CD8-positive, alpha-beta memory T cell (primary cell): ENCODE measurements around the gene FER. TPM values are rescaled to one million over a fixed set of nuclear protein-coding genes. Genes with fewer than 3 reads are reported as not detected.
"Not testable (repeated sequence)": the region's sequence is repeated elsewhere in the genome, so short reads cannot be mapped to it uniquely, and the experiment has no call there.

Experiments used
- CTCF ChIA-PET: fragments of 350-600 bp; sonication (Branson Sonifier 250); formaldehyde crosslinking; loops from one replicate; lab custom pipeline; 2021; ENCODE audit warnings: antibody characterized with exemption; lab: Charles Lee
- POLR2A ChIA-PET: fragments of 350-600 bp; sonication (Branson Sonifier 250); formaldehyde crosslinking; loops from one replicate; lab custom pipeline; 2021; ENCODE audit warnings: antibody characterized with exemption; lab: Charles Lee
- DNase-seq, 5 donors: peaks; one replicate each; pipeline versions ENCODE4 v3.0.0 to v3.0.0-alpha.2; 2020 to 2022; ENCODE audit warnings: mixed read lengths in 1 of 5
- H3K27ac ChIP-seq: one replicate; pipeline ENCODE4 v1.7.0; 2013; ENCODE audit warnings: low read depth, mild to moderate bottlenecking, low read length, moderate library complexity
- H3K27me3 ChIP-seq: 2 replicates; pipeline ENCODE4 v1.7.0; 2013; ENCODE audit warnings: low read length, mild to moderate bottlenecking; ENCODE audit not compliant: insufficient read depth, poor library complexity, severe bottlenecking
- H3K36me3 ChIP-seq: 2 replicates; pipeline ENCODE4 v1.7.0; 2013; ENCODE audit warnings: mild to moderate bottlenecking, low read length, moderate library complexity; ENCODE audit not compliant: insufficient read depth
- H3K4me1 ChIP-seq: 2 replicates; pipeline ENCODE4 v1.7.0; 2013; ENCODE audit warnings: mild to moderate bottlenecking, low read length, moderate library complexity; ENCODE audit not compliant: insufficient read depth
- H3K4me3 ChIP-seq: 2 replicates; pipeline ENCODE4 v1.7.0; 2013; ENCODE audit warnings: mild to moderate bottlenecking, low read length
- H3K9me3 ChIP-seq: 2 replicates; pipeline ENCODE4 v1.7.0; 2013; ENCODE audit warnings: mild to moderate bottlenecking, low read length
- H3K27ac Mint-ChIP-seq, 8 donors: one replicate each; pipeline ENCODE4 v1.8.0; 2020 to 2021; ENCODE audit warnings: mixed read lengths in 8 of 8, mild to moderate bottlenecking in 6 of 8, inconsistent platforms in 3 of 8, moderate library complexity in 3 of 8
- H3K27me3 Mint-ChIP-seq, 2 donors: one replicate each; pipeline ENCODE4 v1.8.0; 2020 to 2021; ENCODE audit warnings: mixed read lengths in 2 of 2, mild to moderate bottlenecking in 1 of 2, moderate library complexity in 1 of 2
- H3K36me3 Mint-ChIP-seq, 3 donors: one replicate each; pipeline ENCODE4 v1.8.0; 2020 to 2021; ENCODE audit warnings: mixed read lengths in 3 of 3, inconsistent platforms in 1 of 3, mild to moderate bottlenecking in 1 of 3
- H3K4me1 Mint-ChIP-seq, 3 donors: one replicate each; pipeline ENCODE4 v1.8.0; 2020 to 2021; ENCODE audit warnings: mixed read lengths in 3 of 3, inconsistent platforms in 1 of 3, mild to moderate bottlenecking in 1 of 3
- H3K4me3 Mint-ChIP-seq, 7 donors: one replicate each; pipeline ENCODE4 v1.8.0; 2020 to 2021; ENCODE audit warnings: mixed read lengths in 7 of 7, mild to moderate bottlenecking in 6 of 7, moderate library complexity in 4 of 7, inconsistent platforms in 2 of 7
- H3K9me3 Mint-ChIP-seq, 5 donors: one replicate each; pipeline ENCODE4 v1.8.0; 2020 to 2022; ENCODE audit warnings: mixed read lengths in 5 of 5, mild to moderate bottlenecking in 3 of 5, moderate library complexity in 2 of 5, inconsistent platforms in 1 of 5
- polyA plus RNA-seq: library from polyadenylated mRNA; unstranded; fragments of 300-500 nt; fragmentation: Illumina TruSeq; gene quantifications from one replicate; pipeline ENCODE4 v1.2.3, GENCODE V29; 2021
- total RNA-seq, 2 experiments: library from RNA; stranded (reverse); gene quantifications; one replicate each; pipeline ENCODE4 v1.2.3, GENCODE V29; 2021

Gene FER
- total and polyA plus RNA-seq, 3 experiments from 2014 or later, result 10.1 to 11.3 (median 10.6) TPM

GRCh38 chr5:109170629-109171350, 423.1 kb downstream of the FER start:
- H3K4me1 ChIP-seq, result no peaks in the 10 kb centered on the region
- no peak overlapping the region for H3K4me3 ChIP-seq
- no peak for DNase-seq
- H3K27ac ChIP-seq, result no peak overlapping the region
- ChIA-PET POLR2A (no interaction called here), CTCF (no interaction called here)
- Mint-ChIP-seq H3K27me3 (no peaks in the 10 kb centered on the region), H3K9me3 (no peaks in the 10 kb centered on the region), H3K36me3 (peaks cover 0 to 30% (median 0%) of the 10 kb centered on the region in 3 donors), H3K27ac (no peak overlapping the region), H3K4me3 (no peak overlapping the region), H3K4me1 (no peaks in the 10 kb centered on the region)
- H3K9me3 ChIP-seq, result no peaks in the 10 kb centered on the region
- no peaks in the 10 kb centered on the region for H3K27me3 ChIP-seq
- no peaks in the 10 kb centered on the region for H3K36me3 ChIP-seq

- peaks cover 0 to 30% (median 0%) of the 10 kb centered on the region in 3 donors for H3K36me3 Mint-ChIP-seq
- H3K27me3 Mint-ChIP-seq, H3K9me3 ChIP-seq, H3K4me3 Mint-ChIP-seq, DNase-seq, H3K9me3 Mint-ChIP-seq, H3K27me3 ChIP-seq, CTCF ChIA-PET, POLR2A ChIA-PET, H3K4me1 ChIP-seq, H3K27ac Mint-ChIP-seq, H3K4me1 Mint-ChIP-seq, H3K36me3 ChIP-seq, H3K27ac ChIP-seq, H3K4me3 ChIP-seq: not testable (repeated sequence)
Observed at GRCh38 chr5:109171437-109172073, 423.9 kb downstream of the FER start.

GRCh38 chr5:109173036-109173794, 425.5 kb downstream of the FER start:
- CTCF ChIA-PET, result no interaction called here

GRCh38 chr5:109177227-109177626, 429.5 kb downstream of the FER start:
- Mint-ChIP-seq H3K36me3 (peaks cover 2 to 14% (median 5%) of the 10 kb centered on the region in 3 donors), H3K4me3 (no peak overlapping the region), H3K4me1 (no peaks in the 10 kb centered on the region), H3K27me3 (no peaks in the 10 kb centered on the region), H3K27ac (no peak overlapping the region), H3K9me3 (no peaks in the 10 kb centered on the region)
- Histone ChIP-seq H3K9me3 (no peaks in the 10 kb centered on the region), H3K4me3 (no peak overlapping the region), H3K36me3 (no peaks in the 10 kb centered on the region), H3K4me1 (no peaks in the 10 kb centered on the region), H3K27me3 (no peaks in the 10 kb centered on the region), H3K27ac (no peak overlapping the region)
- ChIA-PET CTCF (no interaction called here), POLR2A (no interaction called here)
- no peak for DNase-seq

More at GRCh38 chr5:109173036-109173794, 425.5 kb downstream of the FER start:
- Mint-ChIP-seq H3K27me3 (no peaks in the 10 kb centered on the region), H3K4me1 (no peaks in the 10 kb centered on the region), H3K9me3 (no peaks in the 10 kb centered on the region), H3K36me3 (peaks cover 0 to 22% (median 0%) of the 10 kb centered on the region in 3 donors), H3K4me3 (no peak overlapping the region), H3K27ac (no peak overlapping the region)
- Histone ChIP-seq H3K4me1 (no peaks in the 10 kb centered on the region), H3K4me3 (no peak overlapping the region), H3K9me3 (no peaks in the 10 kb centered on the region), H3K36me3 (no peaks in the 10 kb centered on the region), H3K27me3 (no peaks in the 10 kb centered on the region), H3K27ac (no peak overlapping the region)
- no peak for DNase-seq
- POLR2A ChIA-PET, result no interaction called here

GRCh38 chr5:109177782-109178181, 430.1 kb downstream of the FER start:
- no peaks in the 10 kb centered on the region for H3K4me1 Mint-ChIP-seq
- H3K4me1 ChIP-seq, result no peaks in the 10 kb centered on the region
- no peak overlapping the region for H3K27ac ChIP-seq
- no peak for DNase-seq
- ChIA-PET CTCF (no interaction called here), POLR2A (no interaction called here)
- no peak overlapping the region for H3K4me3 ChIP-seq
- no peaks in the 10 kb centered on the region for H3K27me3 Mint-ChIP-seq
- no peaks in the 10 kb centered on the region for H3K9me3 Mint-ChIP-seq
- no peak overlapping the region for H3K27ac Mint-ChIP-seq
- no peaks in the 10 kb centered on the region for H3K27me3 ChIP-seq
- no peak overlapping the region for H3K4me3 Mint-ChIP-seq
- peaks cover 2 to 12% (median 5%) of the 10 kb centered on the region in 3 donors for H3K36me3 Mint-ChIP-seq
- H3K36me3 ChIP-seq, result no peaks in the 10 kb centered on the region
- H3K9me3 ChIP-seq, result no peaks in the 10 kb centered on the region

- ChIA-PET POLR2A (no interaction called here), CTCF (no interaction called here)
- no peak for DNase-seq
- Mint-ChIP-seq H3K36me3 (peaks cover 3 to 5% (median 4%) of the 10 kb centered on the region in 3 donors), H3K27ac (no peak overlapping the region), H3K9me3 (no peaks in the 10 kb centered on the region), H3K4me1 (no peaks in the 10 kb centered on the region), H3K27me3 (no peaks in the 10 kb centered on the region), H3K4me3 (no peak overlapping the region)
- H3K27me3 ChIP-seq, result no peaks in the 10 kb centered on the region
- no peak overlapping the region for H3K27ac ChIP-seq
- no peaks in the 10 kb centered on the region for H3K4me1 ChIP-seq
- no peaks in the 10 kb centered on the region for H3K36me3 ChIP-seq
- no peaks in the 10 kb centered on the region for H3K9me3 ChIP-seq
- H3K4me3 ChIP-seq, result no peak overlapping the region
Observed at GRCh38 chr5:109180668-109181067, 433.0 kb downstream of the FER start.

- DNase-seq, result no peak
- Mint-ChIP-seq H3K9me3 (no peaks in the 10 kb centered on the region), H3K36me3 (peaks cover 2 to 12% (median 10%) of the 10 kb centered on the region in 3 donors), H3K27ac (no peak overlapping the region), H3K27me3 (no peaks in the 10 kb centered on the region), H3K4me1 (peaks cover 3 to 5% (median 5%) of the 10 kb centered on the region in 3 donors), H3K4me3 (no peak overlapping the region)
- Histone ChIP-seq H3K27me3 (no peaks in the 10 kb centered on the region), H3K9me3 (no peaks in the 10 kb centered on the region), H3K36me3 (no peaks in the 10 kb centered on the region), H3K27ac (no peak overlapping the region), H3K4me3 (no peak overlapping the region), H3K4me1 (no peaks in the 10 kb centered on the region)
- ChIA-PET CTCF (interaction anchor here (1.2 kb wide), 1 partner anchor 11 kb away, joined by 3 read pairs; no protein-coding TSS in a partner anchor), POLR2A (no interaction called here)
Observed at GRCh38 chr5:109186759-109187158, 439.1 kb downstream of the FER start.

GRCh38 chr5:109191153-109191558, 443.5 kb downstream of the FER start:
- no peak overlapping the region for H3K4me3 ChIP-seq
- no peaks in the 10 kb centered on the region for H3K36me3 ChIP-seq
- no peaks in the 10 kb centered on the region for H3K4me1 ChIP-seq
- ChIA-PET POLR2A (no interaction called here), CTCF (no interaction called here)
- no peaks in the 10 kb centered on the region for H3K27me3 ChIP-seq
- H3K4me3 Mint-ChIP-seq, result no peak overlapping the region
- DNase-seq, result no peak
- H3K27me3 Mint-ChIP-seq, result peaks cover 0 to 1% of the 10 kb centered on the region in 2 donors
- H3K27ac Mint-ChIP-seq, result peak overlapping the region in 1 of 8 donors; percentile 15
- peaks cover 0 to 10% (median 6%) of the 10 kb centered on the region in 3 donors for H3K36me3 Mint-ChIP-seq
- H3K4me1 Mint-ChIP-seq, result peaks cover 3 to 5% (median 5%) of the 10 kb centered on the region in 3 donors
- H3K9me3 ChIP-seq, result no peaks in the 10 kb centered on the region
- H3K27ac ChIP-seq, result no peak overlapping the region
- no peaks in the 10 kb centered on the region for H3K9me3 Mint-ChIP-seq
